Measurements from ENCODE around the gene ADD2.

DNA sequence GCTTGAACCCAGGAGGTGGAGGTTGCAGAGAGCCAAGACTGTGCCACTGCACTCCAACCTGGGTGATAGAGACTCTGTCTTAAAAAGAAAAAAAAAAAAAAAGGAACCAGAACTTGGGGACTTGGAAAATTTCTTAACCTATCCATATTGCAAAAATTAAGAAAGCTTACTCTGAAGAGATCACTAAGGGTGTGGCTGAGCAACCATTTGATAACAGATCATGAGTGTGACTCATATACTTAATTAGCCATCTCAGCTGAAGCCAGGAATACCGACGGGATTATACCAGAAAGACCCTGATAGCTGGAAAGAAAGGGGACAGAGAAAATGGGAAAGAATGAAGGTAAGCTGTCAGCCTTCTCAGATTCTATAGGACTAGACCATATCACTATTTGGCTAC is 7.1 kb upstream of the ADD2 start:
- TF ChIP-seq, protein P1, sequence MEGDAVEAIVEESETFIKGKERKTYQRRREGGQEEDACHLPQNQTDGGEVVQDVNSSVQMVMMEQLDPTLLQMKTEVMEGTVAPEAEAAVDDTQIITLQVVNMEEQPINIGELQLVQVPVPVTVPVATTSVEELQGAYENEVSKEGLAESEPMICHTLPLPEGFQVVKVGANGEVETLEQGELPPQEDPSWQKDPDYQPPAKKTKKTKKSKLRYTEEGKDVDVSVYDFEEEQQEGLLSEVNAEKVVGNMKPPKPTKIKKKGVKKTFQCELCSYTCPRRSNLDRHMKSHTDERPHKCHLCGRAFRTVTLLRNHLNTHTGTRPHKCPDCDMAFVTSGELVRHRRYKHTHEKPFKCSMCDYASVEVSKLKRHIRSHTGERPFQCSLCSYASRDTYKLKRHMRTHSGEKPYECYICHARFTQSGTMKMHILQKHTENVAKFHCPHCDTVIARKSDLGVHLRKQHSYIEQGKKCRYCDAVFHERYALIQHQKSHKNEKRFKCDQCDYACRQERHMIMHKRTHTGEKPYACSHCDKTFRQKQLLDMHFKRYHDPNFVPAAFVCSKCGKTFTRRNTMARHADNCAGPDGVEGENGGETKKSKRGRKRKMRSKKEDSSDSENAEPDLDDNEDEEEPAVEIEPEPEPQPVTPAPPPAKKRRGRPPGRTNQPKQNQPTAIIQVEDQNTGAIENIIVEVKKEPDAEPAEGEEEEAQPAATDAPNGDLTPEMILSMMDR (IDR thresholded peaks at IDR 0.05): no peak
- no peak for TF ChIP-seq POLR2A (IDR thresholded peaks at IDR 0.05)

Measured in thyroid gland (tissue), 4 donors.